HG03064 (cell line): ENCODE results near the gene TMEM59.

Source experiments
- ATAC-seq: cut with Tn5 transposase; IDR thresholded peaks from one replicate; pipeline ENCODE4 v1.9.1; 2021; ENCODE audit warnings: low read depth; ENCODE audit not compliant: unreplicated experiment

The TMEM59 gene

GRCh38 chr1:53986458-53986857 is 66.5 kb downstream of the TMEM59 start:
- ATAC-seq = no peak

- ATAC-seq = no peak
These were observed 68.3 kb downstream of the TMEM59 start for GRCh38 chr1:53984726-53985125.

- no peak for ATAC-seq
These were observed 70.3 kb downstream of the TMEM59 start for GRCh38 chr1:53982763-53983104.

- ATAC-seq = no peak
These were observed 70.8 kb downstream of the TMEM59 start for GRCh38 chr1:53982034-53982762.

GRCh38 chr1:53981220-53981619 is 71.8 kb downstream of the TMEM59 start:
- ATAC-seq = no peak

- no peak for ATAC-seq
These were observed 73.1 kb downstream of the TMEM59 start for GRCh38 chr1:53979712-53980450.
